ENCODE results near the gene EZH2.

DNA sequence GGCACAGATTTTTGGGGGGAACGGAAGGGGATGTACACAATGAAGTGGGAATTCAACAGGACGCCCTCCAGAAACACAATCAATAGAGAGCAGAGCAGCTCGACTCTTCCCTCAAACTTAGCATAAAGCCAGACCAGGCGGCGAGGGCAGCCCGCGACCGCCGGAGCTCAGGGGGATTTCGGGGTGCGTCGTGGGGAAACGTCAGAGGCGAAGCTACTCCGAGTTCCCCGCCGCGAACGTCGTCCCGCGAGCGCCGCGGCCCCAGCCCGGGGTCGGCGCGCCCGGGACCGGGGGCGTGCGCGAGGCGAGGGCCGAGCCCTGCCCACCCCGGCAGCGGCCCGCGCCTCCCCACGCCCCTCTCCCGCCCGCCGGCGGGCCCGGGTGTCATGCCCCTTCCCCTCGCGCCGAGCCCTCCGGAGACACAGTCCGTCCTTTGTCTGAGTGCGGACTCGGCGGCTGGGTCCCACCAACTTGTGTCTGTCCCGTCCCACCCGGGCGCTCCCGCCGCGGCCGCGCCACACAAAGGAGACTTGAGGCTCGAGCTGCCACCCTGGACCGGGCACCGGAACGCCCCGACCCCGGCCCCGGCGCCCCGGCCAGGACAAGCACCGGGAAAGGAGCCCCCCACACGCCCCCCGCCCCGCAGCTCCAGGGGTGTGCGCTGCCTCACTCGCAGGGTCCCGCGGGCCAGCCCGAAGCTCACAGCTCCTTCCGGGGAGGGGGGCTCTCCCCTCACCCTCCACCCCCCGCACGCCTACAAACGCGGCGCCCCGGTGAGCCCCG lies 634 bp downstream of the EZH2 start:
- TF ChIP-seq, protein P1, sequence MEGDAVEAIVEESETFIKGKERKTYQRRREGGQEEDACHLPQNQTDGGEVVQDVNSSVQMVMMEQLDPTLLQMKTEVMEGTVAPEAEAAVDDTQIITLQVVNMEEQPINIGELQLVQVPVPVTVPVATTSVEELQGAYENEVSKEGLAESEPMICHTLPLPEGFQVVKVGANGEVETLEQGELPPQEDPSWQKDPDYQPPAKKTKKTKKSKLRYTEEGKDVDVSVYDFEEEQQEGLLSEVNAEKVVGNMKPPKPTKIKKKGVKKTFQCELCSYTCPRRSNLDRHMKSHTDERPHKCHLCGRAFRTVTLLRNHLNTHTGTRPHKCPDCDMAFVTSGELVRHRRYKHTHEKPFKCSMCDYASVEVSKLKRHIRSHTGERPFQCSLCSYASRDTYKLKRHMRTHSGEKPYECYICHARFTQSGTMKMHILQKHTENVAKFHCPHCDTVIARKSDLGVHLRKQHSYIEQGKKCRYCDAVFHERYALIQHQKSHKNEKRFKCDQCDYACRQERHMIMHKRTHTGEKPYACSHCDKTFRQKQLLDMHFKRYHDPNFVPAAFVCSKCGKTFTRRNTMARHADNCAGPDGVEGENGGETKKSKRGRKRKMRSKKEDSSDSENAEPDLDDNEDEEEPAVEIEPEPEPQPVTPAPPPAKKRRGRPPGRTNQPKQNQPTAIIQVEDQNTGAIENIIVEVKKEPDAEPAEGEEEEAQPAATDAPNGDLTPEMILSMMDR (conservative IDR thresholded peaks at IDR 0.05; ENCODE audit: low read depth, low read length): no peak
- TF ChIP-seq EZH2phosphoT487 (IDR thresholded peaks at IDR 0.05; ENCODE audit: borderline replicate concordance, low read length): no peak

Data from PC-3 (cell line).